ENCODE data around the gene EPB41L4A.

EPB41L4A gene

DNA sequence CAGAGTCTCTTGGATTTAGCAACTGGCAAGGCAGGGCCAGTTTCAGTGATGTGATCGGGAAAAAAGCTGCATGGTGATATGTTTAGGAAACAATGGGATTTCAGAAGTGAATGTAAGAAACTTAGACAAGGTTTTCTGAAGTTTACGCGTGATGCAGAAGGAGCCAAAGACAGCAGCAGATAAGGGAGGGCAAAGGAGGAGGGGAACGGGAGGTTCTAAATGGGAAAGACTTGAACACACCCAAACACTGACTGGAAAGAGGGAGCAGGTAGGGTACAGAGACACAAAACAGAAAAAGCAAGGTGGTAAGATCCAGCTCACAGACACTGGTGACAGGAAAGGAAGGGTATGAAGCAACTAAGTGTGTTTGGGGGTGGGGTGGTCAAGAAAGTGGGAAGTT lies 115.4 kb downstream of the EPB41L4A start:
- DNase-seq, result no peak

- DNase-seq, result no peak
Measured at GRCh38 chr5:112294126-112294525, 125.0 kb downstream of the EPB41L4A start.

DNA sequence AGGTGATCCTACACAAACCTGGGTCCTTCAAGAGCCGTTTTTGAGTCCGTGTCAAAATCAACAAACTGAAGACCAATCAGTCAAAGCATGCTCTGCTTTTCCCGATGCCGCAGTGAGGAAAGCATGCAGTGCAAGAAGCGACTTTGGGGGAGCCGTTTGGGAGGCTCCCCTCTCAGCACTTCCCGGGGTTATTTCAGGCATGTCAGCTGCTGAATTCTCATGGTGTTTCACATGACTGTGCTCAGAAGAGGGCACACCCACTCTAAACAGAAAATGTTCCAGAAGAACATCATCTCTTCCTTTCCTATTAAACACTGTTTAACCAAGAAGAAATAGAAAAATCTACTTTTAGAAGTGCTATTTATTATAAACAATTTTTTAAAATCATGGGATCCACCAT lies 125.5 kb downstream of the EPB41L4A start:
- no peak for DNase-seq

GRCh38 chr5:112290691-112291090 lies 128.4 kb downstream of the EPB41L4A start:
- no peak for DNase-seq

- DNase-seq, result no peak
Measured at GRCh38 chr5:112289465-112289864, 129.6 kb downstream of the EPB41L4A start.

GRCh38 chr5:112283943-112284929 lies 134.8 kb downstream of the EPB41L4A start:
- DNase-seq, result no peak

- DNase-seq, result no peak
Measured at GRCh38 chr5:112283034-112283582, 136.0 kb downstream of the EPB41L4A start.

- no peak for DNase-seq
Measured at GRCh38 chr5:112279082-112279481, 140.0 kb downstream of the EPB41L4A start.

GRCh38 chr5:112276991-112277390 lies 142.1 kb downstream of the EPB41L4A start:
- DNase-seq, result no peak

- no peak for DNase-seq
Measured at GRCh38 chr5:112275671-112276070, 143.4 kb downstream of the EPB41L4A start.

DNA sequence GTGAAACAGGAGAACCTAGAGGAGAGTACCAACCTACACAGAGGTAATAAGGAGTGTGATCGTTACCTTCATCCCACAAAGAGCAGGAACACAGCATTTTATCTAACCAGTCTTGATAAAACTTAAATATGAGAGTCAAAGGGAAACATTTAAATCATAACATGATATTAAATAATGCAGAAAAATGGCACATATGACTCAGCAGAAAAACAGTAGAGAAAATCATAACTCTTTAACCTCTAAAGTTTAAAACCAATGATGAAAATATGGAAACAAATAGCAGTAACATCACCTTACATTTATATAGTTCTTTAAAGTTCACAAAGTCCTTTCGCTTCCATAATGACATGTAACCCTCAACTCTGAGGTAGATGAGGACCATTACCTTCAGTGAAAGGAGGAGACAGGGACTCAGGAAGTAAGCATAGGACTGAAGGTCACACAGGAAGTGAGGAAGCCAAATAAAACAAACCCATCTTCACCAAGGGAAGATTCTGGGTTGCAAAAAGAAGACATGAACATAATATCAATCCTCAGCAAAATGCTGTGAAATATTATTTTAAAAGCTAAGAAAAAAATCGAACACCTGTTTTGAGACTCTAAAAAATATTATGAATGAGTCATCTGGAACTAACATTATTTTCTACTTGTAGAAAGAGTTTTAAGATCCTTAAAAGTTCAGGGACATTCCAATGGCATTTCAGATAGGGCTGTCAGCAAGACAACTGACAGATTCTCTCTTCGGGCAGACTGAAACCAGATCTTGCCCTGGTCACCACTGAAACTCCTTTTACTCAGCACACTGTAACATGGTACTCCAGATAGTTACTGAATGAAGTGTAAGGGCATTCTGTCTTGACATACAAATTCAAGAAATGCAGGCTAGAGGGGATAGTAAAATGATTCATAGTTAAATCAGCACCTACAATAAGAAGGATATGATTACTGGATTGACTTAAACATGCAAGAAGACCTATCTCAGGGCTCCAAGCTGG lies 148.5 kb downstream of the EPB41L4A start:
- no peak for DNase-seq

GRCh38 chr5:112267231-112267630 lies 151.8 kb downstream of the EPB41L4A start:
- DNase-seq, result no peak

GRCh38 chr5:112264666-112265065 lies 154.4 kb downstream of the EPB41L4A start:
- DNase-seq, result no peak

DNA sequence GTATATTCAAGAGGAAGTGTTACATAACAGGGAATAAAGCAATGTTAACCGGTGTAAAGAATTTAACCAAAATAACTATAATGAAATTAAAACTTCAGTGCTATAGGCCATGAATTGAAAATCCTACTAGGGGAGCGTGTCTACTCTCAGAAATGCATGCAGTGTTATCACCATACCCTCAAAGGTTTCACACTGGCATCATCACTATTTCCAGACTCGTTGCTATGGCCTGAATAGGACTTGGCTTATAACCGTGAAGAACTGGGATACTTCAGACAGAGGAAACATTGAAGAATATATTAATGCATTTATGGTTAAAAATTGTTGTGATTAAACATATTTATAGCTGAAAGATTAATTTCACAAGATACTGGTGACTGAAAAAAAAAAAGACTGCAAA lies 154.9 kb downstream of the EPB41L4A start:
- DNase-seq, result no peak

- no peak for DNase-seq
Measured at GRCh38 chr5:112263469-112263868, 155.6 kb downstream of the EPB41L4A start.

- DNase-seq, result no peak
Measured at GRCh38 chr5:112258571-112258970, 160.5 kb downstream of the EPB41L4A start.

GRCh38 chr5:112257976-112258375 lies 161.1 kb downstream of the EPB41L4A start:
- no peak for DNase-seq

DNA sequence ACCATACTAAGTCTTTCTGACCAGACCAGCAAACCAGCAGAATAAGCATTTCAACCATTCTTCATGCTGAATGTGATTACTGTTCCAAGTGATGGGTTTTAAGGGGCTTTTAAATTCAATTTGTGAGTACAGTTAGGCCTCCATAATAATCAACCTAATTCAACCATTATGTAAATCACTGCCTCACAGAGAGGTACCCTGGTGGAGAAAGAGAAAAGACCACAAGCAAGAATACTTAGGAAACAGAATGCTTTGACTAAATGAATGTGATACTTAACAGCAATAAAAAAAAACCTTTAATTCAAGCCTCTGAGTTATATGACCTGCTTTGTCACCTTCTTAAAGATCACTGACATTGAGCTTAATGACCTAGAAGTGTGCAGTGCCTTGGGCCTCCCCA lies 162.1 kb downstream of the EPB41L4A start:
- no peak for DNase-seq

DNA sequence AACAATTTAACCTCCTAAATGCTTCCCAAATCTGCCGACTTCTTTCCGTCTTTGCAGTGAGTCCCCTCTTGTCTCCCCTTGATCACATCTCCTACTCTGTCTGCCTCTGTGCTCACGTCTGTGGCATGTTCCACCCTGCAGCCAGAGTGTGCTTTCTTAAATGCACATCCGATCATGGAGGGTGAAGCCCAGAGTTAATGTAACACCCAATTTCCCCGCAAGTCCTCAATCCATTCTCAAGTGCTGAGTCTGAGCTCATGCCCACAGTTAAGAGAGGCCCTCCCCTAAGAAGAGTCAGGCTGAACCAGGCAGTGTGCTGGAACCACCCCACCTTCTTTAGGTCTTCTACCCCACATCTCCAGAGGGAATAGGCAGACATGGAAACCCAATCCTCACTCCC lies 164.8 kb downstream of the EPB41L4A start:
- no peak for DNase-seq

DNA sequence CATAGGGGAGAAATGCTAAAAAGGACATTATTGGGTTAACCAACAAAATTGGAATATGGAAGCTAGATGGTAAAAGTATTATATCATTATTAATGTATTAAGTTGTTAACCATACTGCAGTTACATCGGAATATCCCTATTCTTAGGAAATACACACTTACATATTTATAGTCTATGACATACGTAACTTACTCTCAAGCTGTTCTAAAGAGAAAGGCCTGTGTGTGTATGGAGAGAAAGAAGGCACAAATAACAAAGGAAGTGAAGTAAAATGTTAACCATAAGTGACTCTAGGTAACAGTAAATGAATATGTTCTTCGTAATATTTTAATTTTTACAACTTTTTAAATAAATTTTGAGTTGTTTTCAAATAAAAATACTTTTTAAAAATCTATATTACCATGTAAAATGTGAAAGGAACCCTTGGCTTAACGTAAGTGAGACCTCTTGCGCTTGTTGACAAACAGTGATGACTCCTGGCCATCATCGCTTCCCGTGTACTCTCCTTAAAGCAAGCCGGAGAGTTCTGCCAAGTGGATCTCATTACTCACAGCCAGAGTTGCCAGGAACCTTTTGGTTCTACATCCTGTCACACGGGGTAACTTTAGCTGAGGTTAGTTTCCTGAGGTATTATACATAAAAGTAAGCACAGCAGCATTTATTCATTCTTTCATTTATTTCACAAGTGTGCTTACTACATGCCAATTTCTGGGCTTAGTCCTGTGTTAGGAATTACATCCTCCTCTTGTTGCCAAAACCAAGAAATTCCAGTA lies 165.4 kb downstream of the EPB41L4A start:
- no peak for DNase-seq

DNA sequence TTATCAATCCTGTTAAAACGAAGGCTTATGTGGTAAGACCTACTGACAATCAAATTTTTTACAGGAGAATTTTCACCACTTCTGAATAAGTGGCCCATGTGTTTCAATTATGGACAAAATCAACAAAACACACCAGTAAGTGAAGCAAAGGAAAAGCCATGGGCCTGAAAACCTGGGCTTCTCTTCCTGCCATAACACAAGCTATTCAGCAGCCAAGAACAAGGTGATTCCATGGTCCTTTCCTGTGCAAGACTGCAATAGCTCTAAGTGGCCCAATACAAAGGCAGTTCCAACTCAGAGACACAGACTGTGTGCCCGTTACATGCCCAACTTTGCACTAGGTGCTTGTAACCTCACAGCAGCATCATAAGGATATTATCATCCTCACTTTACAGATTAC lies 168.5 kb downstream of the EPB41L4A start:
- DNase-seq, result no peak

DNA sequence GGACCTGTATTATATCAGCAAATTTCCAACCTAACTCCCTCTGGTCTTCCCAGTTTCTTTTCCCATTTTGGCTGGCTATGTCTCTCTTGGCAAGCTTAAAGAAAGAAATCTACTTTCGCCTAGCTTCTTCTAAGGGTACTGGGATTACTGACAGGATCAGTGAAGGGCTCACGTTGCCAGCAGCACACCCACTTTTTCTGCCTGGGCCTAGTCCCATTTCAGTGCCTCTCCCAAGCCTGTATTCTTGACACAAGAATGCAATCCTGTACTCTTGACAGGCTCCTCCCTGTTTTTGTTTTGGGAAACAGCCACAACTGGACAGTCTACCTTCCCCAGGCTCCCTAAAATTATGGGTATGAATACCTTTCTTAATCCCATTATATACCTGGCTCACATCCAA lies 170.5 kb downstream of the EPB41L4A start:
- no peak for DNase-seq

All from activated CD4-positive, alpha-beta T cell treated with anti-CD3 and anti-CD28 coated beads, Interleukin-2, amount 50 U/mL, for 16 hours (primary cell).